Middle frontal gyrus (tissue), 1 donor: ENCODE measurements around the gene LKAAEAR1.

Experiments
- DNase-seq: peaks from one replicate; pipeline ENCODE4 v3.0.0-alpha.2; 2015; ENCODE audit warnings: low spot score; ENCODE audit errors: extremely low spot score

LKAAEAR1 gene

GRCh38 chr20:64039293-64040160, 44.7 kb downstream of the LKAAEAR1 start:
- DNase-seq, result no peak

DNA sequence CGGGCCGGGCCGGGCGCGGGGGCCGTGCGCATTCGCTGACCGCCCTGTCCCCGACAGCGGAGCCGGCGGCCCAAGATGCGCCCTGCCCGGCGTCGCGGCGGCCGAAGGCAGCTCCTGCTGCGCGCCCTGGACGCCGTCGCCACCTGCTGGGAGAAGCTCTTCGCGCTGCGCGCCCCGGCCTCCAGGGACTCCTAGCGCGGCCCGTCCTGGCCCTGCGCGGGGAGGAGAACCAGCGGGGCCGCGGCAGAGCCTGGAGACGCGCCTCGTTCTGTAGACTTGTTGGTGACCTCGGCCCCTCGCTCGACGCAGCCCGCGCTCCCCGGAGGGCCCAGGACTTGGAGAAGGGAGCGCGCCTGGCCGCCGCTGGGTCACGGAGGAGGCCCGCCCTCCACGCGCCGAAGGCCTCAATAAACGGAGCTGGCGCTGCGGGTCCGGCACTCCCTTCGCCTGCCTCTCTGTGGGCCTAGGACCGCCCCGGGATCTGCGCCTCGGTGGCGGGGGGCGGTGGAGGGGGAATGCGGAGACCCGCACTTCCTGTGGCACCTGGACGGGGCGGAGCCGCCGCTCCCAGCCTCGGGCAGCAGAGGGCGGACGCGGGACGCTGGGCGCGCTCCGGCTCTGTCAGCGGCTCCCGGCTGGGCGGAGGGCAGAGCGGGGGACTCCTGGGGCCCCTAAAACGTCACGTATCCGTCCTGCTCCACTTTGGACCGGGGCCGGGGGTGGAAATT, 45.5 kb downstream of the LKAAEAR1 start:
- no peak for DNase-seq

DNA sequence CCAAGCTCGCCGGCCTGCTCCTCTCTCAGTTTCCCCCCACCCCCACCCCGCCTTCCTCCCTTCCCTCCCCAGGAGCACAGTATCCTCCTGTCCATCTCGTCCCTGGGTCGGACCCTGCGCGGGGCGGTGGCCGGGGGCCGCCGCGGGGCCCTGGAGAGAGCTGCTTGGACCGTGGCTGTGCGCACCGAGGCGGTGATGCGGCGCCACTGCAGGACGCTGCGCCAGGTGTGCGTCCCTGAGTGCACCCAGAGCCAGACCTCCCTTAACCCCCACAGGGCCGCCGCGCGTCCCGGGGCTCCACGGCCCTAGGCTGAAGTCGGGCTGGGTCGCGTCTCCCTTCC, 46.0 kb downstream of the LKAAEAR1 start:
- no peak for DNase-seq

GRCh38 chr20:64037498-64038213, 46.5 kb downstream of the LKAAEAR1 start:
- no peak for DNase-seq

- DNase-seq, result no peak
These were observed 47.0 kb downstream of the LKAAEAR1 start for GRCh38 chr20:64037199-64037497.

DNA sequence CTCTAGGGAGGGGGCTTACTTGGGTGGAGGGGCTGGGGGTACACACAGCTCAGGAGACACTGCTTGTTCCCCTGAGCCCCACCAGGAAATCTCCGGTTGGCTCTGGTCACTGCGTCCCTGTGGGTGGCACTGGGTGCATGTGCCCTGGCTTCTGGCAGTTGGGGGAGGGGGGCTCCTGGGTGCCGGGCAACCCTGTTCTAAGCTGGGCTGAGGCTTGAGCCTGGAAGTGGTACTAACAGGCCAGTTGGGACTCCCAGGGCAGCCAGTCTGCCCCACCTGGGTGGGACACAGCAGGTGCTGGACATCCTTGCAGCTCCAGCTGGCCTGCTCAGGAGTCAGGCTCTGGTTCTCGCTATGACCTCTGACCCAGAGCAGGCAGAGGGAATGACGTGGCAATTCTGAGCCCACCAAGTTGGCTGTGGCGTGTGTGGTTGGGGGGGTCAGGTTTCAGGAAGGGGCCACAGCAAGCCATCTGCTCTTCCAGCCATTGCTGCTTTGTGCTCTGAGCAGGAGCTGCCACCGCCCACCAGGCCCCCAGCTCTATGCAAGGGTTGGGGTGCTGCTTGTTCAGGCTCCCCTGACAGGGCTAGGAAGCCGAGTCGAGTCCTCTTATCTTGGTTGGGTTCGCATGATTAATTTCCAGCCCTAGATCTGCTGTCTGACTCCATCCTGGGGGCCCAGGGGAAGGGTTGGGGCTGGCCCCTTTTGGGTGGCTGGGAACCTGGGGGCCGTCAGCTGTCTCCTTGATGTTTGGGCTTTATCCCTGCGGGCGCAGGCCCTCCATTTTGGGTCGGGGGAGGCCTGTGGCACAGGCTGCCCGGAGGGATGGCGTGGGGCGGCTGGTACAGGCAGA, 47.6 kb downstream of the LKAAEAR1 start:
- no peak for DNase-seq

DNA sequence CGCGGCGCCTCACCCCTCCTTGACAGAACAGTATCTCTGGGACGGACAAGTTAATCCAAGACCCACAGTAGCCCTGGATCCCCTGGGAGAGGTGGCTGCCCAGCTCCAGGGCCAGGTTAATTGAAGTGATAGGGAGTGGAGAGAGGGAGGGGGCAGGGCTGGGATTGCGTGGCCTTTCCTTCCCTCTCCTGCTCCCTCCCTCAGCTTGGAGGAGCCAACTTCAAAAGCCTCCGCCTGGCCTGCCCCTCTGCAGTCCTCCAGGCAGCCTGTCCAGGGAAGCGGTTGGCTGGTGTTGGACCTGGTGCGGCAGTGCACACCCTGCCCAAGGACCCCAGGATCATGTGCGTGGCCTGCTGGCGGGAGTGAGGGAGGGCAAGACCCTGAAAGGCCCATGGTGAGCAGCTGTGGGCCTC, 48.3 kb downstream of the LKAAEAR1 start, which contains the start of gene C20orf204:
C20orf204 (plus strand) TSS at position 250 of the 413 bp plus-strand sequence; CDS start at position 392, 142 bp downstream.
- no peak for DNase-seq

DNA sequence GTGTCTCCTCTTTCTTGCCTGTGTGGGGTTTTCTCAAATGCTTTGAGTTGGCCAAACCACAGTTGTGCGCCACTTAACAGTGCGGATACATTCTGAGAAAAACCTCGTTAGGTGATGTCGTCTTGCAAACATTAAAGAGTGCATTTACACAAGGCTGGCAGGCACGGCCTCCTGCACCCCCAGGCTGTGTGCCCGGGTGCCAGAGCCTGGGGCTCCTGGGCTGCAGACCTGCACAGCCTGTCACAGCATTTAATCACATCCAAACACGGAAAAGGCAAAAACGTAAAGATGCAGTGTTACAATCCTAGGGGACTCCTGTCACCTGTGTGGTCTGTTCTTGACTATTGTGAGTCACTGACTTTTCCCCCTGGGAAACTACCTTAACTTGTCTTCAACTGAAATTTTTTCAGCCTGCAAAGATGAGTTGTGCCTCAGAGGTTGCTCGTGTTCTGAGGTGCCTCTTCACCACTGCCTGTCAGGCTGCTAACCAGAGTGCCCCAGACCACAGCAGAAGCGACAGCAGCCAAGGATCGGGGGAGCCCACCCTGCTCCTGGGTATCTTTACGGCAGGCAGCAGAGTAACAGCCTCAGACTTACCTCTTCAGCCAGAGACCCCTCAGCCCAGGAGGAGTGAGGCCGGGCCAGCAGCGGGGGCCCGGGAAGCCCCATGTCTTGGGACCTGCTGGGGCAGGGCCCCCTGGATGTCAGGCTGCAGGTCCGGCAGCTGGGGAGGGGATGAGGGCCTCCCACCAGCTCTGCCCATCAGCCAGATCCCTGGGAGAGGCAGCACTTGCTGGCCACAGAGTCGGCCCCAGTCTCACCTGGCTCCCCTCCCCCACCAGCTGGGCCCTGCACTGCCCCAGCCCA, 48.9 kb downstream of the LKAAEAR1 start:
- DNase-seq, result no peak

DNA sequence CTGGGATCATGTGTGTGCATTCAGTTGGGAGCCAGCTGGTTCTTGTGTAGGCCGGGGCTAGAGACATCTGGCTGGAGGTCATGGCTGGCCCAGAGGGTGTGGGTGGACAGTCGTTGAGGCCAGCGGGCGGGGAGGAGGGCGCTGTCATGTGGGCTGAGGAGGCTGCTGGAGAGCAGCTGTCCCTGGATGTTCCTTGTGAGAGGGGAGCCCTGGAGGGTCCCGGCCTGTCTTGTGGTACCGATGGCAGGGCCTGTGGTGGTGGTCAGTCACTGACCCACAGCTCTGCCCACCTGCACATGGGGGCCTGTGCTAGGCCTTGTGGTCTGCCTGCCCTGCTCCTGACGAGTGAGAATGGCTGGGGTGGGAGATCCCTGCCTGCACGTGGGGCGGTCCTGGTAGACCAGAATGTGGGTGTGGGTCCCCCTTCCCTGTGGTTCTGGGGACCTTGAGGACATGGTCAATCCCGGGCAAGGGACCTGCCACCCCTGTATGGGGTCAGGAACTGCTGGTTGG, 50.2 kb downstream of the LKAAEAR1 start:
- DNase-seq, result no peak
